ENCODE measurements around the gene DCBLD2. TPM values are rescaled to one million over a fixed set of nuclear protein-coding genes. Genes with fewer than 3 reads are reported as not detected.
A peak's percentile ranks its signal among the peaks of the same experiment; 100 is the strongest.
"Not testable (repeated sequence)": the region's sequence is repeated elsewhere in the genome, so short reads cannot be mapped to it uniquely, and the experiment has no call there.

DCBLD2 gene
- total RNA-seq, 2 experiments from 2014 or later = 2.0 to 2.1 TPM

- no peaks in the 10 kb centered on the region for H3K27me3 Mint-ChIP-seq
- H3K4me1 Mint-ChIP-seq = peaks cover 14% of the 10 kb centered on the region
- peak; percentile 21 for DNase-seq
- no peaks in the 10 kb centered on the region for H3K9me3 Mint-ChIP-seq
- H3K27ac Mint-ChIP-seq = peak overlapping the region; percentile 51
- H3K4me3 Mint-ChIP-seq = peak overlapping the region; percentile 89
- no peaks in the 10 kb centered on the region for H3K36me3 Mint-ChIP-seq
Measured at GRCh38 chr3:98900265-98901118, 1.0 kb downstream of the DCBLD2 start.

GRCh38 chr3:98897701-98898100 lies 3.8 kb downstream of the DCBLD2 start:
- Mint-ChIP-seq H3K4me1 (peaks cover 14% of the 10 kb centered on the region), H3K27me3 (no peaks in the 10 kb centered on the region), H3K36me3 (no peaks in the 10 kb centered on the region), H3K27ac (no peak overlapping the region), H3K4me3 (no peak overlapping the region), H3K9me3 (no peaks in the 10 kb centered on the region)
- DNase-seq = no peak

- no peaks in the 10 kb centered on the region for H3K27me3 Mint-ChIP-seq
- peaks cover 4% of the 10 kb centered on the region for H3K4me1 Mint-ChIP-seq
- H3K36me3 Mint-ChIP-seq = no peaks in the 10 kb centered on the region
- H3K4me3 Mint-ChIP-seq = no peak overlapping the region
- DNase-seq = no peak
- no peaks in the 10 kb centered on the region for H3K9me3 Mint-ChIP-seq
- H3K27ac Mint-ChIP-seq = no peak overlapping the region
Measured at GRCh38 chr3:98894791-98895576, 6.5 kb downstream of the DCBLD2 start.

- Mint-ChIP-seq H3K4me3 (no peak overlapping the region), H3K4me1 (no peaks in the 10 kb centered on the region), H3K36me3 (no peaks in the 10 kb centered on the region), H3K9me3 (no peaks in the 10 kb centered on the region), H3K27ac (no peak overlapping the region), H3K27me3 (no peaks in the 10 kb centered on the region)
- no peak for DNase-seq
Measured at GRCh38 chr3:98893740-98894139, 7.8 kb downstream of the DCBLD2 start.

- H3K36me3 Mint-ChIP-seq = no peaks in the 10 kb centered on the region
- no peaks in the 10 kb centered on the region for H3K4me1 Mint-ChIP-seq
- DNase-seq = no peak
Measured at GRCh38 chr3:98892263-98892662, 9.2 kb downstream of the DCBLD2 start.

GRCh38 chr3:98890965-98891910 lies 10.3 kb downstream of the DCBLD2 start:
- H3K27ac Mint-ChIP-seq = no peak overlapping the region
- H3K4me3 Mint-ChIP-seq = no peak overlapping the region
- H3K36me3 Mint-ChIP-seq = no peaks in the 10 kb centered on the region
- no peaks in the 10 kb centered on the region for H3K27me3 Mint-ChIP-seq
- H3K4me1 Mint-ChIP-seq = no peaks in the 10 kb centered on the region
- H3K9me3 Mint-ChIP-seq = no peaks in the 10 kb centered on the region
- no peak for DNase-seq

More at GRCh38 chr3:98892263-98892662, 9.2 kb downstream of the DCBLD2 start:
- Mint-ChIP-seq H3K9me3 (no peaks in the 10 kb centered on the region), H3K4me3 (no peak overlapping the region), H3K27ac (no peak overlapping the region), H3K27me3 (no peaks in the 10 kb centered on the region)

- Mint-ChIP-seq H3K4me3 (no peak overlapping the region), H3K9me3 (no peaks in the 10 kb centered on the region), H3K27ac (no peak overlapping the region), H3K4me1 (no peaks in the 10 kb centered on the region), H3K27me3 (no peaks in the 10 kb centered on the region), H3K36me3 (no peaks in the 10 kb centered on the region)
- no peak for DNase-seq
Measured at GRCh38 chr3:98890181-98890835, 11.2 kb downstream of the DCBLD2 start.

- Mint-ChIP-seq H3K27ac (no peak overlapping the region), H3K27me3 (no peaks in the 10 kb centered on the region), H3K4me1 (no peaks in the 10 kb centered on the region), H3K9me3 (peaks cover 2% of the 10 kb centered on the region), H3K4me3 (no peak overlapping the region), H3K36me3 (no peaks in the 10 kb centered on the region)
- DNase-seq = no peak
Measured at GRCh38 chr3:98887684-98888083, 13.8 kb downstream of the DCBLD2 start.

GRCh38 chr3:98886525-98886924 lies 15.0 kb downstream of the DCBLD2 start:
- Mint-ChIP-seq H3K4me3 (no peak overlapping the region), H3K27me3 (no peaks in the 10 kb centered on the region), H3K9me3 (peaks cover 4% of the 10 kb centered on the region), H3K4me1 (no peaks in the 10 kb centered on the region), H3K36me3 (peaks cover 3% of the 10 kb centered on the region), H3K27ac (no peak overlapping the region)
- DNase-seq = no peak

- H3K36me3 Mint-ChIP-seq = peaks cover 3% of the 10 kb centered on the region
- H3K4me1 Mint-ChIP-seq = no peaks in the 10 kb centered on the region
- DNase-seq = no peak
- no peak overlapping the region for H3K4me3 Mint-ChIP-seq
- peaks cover 4% of the 10 kb centered on the region for H3K9me3 Mint-ChIP-seq
- H3K27ac Mint-ChIP-seq = no peak overlapping the region
- H3K27me3 Mint-ChIP-seq = no peaks in the 10 kb centered on the region
Measured at GRCh38 chr3:98885851-98886250, 15.6 kb downstream of the DCBLD2 start.

GRCh38 chr3:98884675-98885371 lies 16.7 kb downstream of the DCBLD2 start:
- no peak overlapping the region for H3K4me3 Mint-ChIP-seq
- no peaks in the 10 kb centered on the region for H3K27me3 Mint-ChIP-seq
- H3K27ac Mint-ChIP-seq = no peak overlapping the region

GRCh38 chr3:98882614-98883333 lies 18.7 kb downstream of the DCBLD2 start:
- H3K36me3 Mint-ChIP-seq, H3K4me3 Mint-ChIP-seq, H3K9me3 Mint-ChIP-seq, H3K4me1 Mint-ChIP-seq, H3K27me3 Mint-ChIP-seq, DNase-seq, H3K27ac Mint-ChIP-seq: not testable (repeated sequence)

More at GRCh38 chr3:98884675-98885371, 16.7 kb downstream of the DCBLD2 start:
- Mint-ChIP-seq H3K9me3 (peaks cover 4% of the 10 kb centered on the region), H3K4me1 (no peaks in the 10 kb centered on the region), H3K36me3 (peaks cover 5% of the 10 kb centered on the region)
- DNase-seq = no peak

- H3K9me3 Mint-ChIP-seq = no peaks in the 10 kb centered on the region
- no peaks in the 10 kb centered on the region for H3K27me3 Mint-ChIP-seq
- H3K4me1 Mint-ChIP-seq = no peaks in the 10 kb centered on the region
- no peak for DNase-seq
- no peak overlapping the region for H3K4me3 Mint-ChIP-seq
- H3K27ac Mint-ChIP-seq = no peak overlapping the region
- H3K36me3 Mint-ChIP-seq = peaks cover 7% of the 10 kb centered on the region
Measured at GRCh38 chr3:98877132-98877531, 24.4 kb downstream of the DCBLD2 start.
